ENCODE measurements around the gene RNASE1. TPM values are rescaled to one million over a fixed set of nuclear protein-coding genes. Genes with fewer than 3 reads are reported as not detected.

The RNASE1 gene
- total and polyA plus RNA-seq, 9 of the 15 experiments (the other 6 are each of a cell fraction or from before 2014, with no cell fraction given) = 6.4 to 33.3 (median 13.9) TPM

DNA sequence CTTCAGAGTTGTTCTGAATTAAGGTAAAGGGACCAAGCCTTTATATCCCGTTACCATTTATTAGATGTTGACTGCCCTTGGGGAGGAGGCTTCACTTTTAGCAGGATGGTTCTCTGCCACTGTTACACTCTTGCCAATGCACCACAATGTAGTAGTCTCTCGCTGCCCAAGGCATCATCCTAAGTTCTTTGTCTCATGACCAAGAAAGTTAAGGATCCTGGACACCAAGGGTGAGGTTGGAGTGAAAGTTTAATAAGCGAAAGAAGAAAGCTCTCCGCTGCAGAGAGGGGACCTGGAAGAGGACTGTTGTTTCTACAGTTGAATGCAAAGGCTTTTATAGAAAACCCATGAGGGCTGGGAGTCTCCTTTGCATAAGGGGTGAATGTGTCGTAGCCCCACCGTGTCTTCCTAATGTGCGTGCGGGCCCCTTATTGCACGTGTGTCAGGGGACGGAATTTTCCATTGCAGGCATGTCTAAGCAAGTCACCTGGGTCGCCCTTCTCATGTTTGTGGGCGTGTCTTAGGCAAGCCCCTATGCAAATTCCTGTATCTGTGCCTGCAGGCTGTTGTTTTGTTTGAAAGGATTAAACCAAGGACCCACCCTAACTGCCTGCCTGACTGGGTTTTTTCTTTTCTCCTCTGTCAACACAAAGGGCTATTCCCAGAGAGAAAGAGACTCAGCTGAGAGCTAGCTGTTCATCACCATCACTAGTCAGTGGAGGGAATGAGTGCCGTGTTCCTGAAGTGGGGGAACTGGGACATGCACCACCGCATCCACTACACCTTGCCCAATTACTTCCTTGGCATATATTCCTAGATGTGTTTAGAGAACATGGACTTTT is 17.6 kb upstream of the RNASE1 start (continued):
- TF ChIP-seq ZC3H11A (IDR thresholded peaks at IDR 0.05; ENCODE audit: low read depth, low read length) (no peak), YY1 (IDR thresholded peaks at IDR 0.05; ENCODE audit: borderline replicate concordance in 1 of 3, control insufficient read depth in 1 of 3, extremely low read depth in 1 of 3, insufficient read depth in 3 of 3, insufficient read length in 1 of 3, insufficient replicate concordance in 2 of 3, low read depth in 1 of 3, low read length in 2 of 3) (peak in 1 of 3 experiments; percentile 15), ZNF57 (CRISPR knock-in tag; IDR thresholded peaks at IDR 0.05) (no peak), FOXK2 (conservative IDR thresholded peaks at IDR 0.05 in 1 of 2, IDR thresholded peaks at IDR 0.05 in 1 of 2; ENCODE audit: low read depth in 2 of 2) (peak; percentile 77 to 84), MTA3 (IDR thresholded peaks at IDR 0.05; ENCODE audit: borderline replicate concordance) (peak; percentile 82; the same call in 1 of the 2 replicates), SNRNP70 (optimal IDR thresholded peaks at IDR 0.05; ENCODE audit: low read depth, low read length) (no peak), FOXA3 (CRISPR knock-in tag; conservative IDR thresholded peaks at IDR 0.05 in 1 of 2, IDR thresholded peaks at IDR 0.05 in 1 of 2) (peak; percentile 53 to 71), ZKSCAN1 (IDR thresholded peaks at IDR 0.05; ENCODE audit: low read depth, low read length) (no peak), SIN3A (IDR thresholded peaks at IDR 0.05; ENCODE audit: borderline replicate concordance in 2 of 2, control insufficient read depth in 1 of 2, low read depth in 2 of 2, low read length in 2 of 2) (no peak), TEAD4 (IDR thresholded peaks at IDR 0.05; ENCODE audit: low read length) (peak; percentile 71), TEAD4 (CRISPR knock-in tag; IDR thresholded peaks at IDR 0.05; ENCODE audit: borderline replicate concordance) (no peak), PKNOX1 (IDR thresholded peaks at IDR 0.05) (peak; percentile 53; the same call in 1 of the 2 replicates)
- TF ChIP-seq, protein P1, sequence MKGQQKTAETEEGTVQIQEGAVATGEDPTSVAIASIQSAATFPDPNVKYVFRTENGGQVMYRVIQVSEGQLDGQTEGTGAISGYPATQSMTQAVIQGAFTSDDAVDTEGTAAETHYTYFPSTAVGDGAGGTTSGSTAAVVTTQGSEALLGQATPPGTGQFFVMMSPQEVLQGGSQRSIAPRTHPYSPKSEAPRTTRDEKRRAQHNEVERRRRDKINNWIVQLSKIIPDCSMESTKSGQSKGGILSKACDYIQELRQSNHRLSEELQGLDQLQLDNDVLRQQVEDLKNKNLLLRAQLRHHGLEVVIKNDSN (CRISPR knock-in tag; IDR thresholded peaks at IDR 0.05) = no peak
- TF ChIP-seq, protein P2, sequence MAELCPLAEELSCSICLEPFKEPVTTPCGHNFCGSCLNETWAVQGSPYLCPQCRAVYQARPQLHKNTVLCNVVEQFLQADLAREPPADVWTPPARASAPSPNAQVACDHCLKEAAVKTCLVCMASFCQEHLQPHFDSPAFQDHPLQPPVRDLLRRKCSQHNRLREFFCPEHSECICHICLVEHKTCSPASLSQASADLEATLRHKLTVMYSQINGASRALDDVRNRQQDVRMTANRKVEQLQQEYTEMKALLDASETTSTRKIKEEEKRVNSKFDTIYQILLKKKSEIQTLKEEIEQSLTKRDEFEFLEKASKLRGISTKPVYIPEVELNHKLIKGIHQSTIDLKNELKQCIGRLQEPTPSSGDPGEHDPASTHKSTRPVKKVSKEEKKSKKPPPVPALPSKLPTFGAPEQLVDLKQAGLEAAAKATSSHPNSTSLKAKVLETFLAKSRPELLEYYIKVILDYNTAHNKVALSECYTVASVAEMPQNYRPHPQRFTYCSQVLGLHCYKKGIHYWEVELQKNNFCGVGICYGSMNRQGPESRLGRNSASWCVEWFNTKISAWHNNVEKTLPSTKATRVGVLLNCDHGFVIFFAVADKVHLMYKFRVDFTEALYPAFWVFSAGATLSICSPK (IDR thresholded peaks at IDR 0.05; ENCODE audit: borderline replicate concordance) = no peak

All from K562 (cell line).